Transverse colon (tissue), 3 donors: ENCODE data around the gene TCF7L2.

Source experiments
- EP300 ChIP-seq: sonication (generic); formaldehyde crosslinking; IDR thresholded peaks from one replicate; pipeline ENCODE4 v1.6.1; 2017; ENCODE audit warnings: antibody characterized with exemption, low read depth
- POLR2A ChIP-seq: fragments of 450-650 bp; IDR thresholded peaks from one replicate; pipeline ENCODE4 v1.6.1; 2016; ENCODE audit warnings: antibody characterized with exemption, mild to moderate bottlenecking, moderate library complexity
- TF ChIP-seq, protein P1 (sequence below), 5 experiments: fragments of 200-600 bp in 3 of 5; fragments of 450-650 bp in 2 of 5; sonication (generic) in 3 of 5; IDR thresholded peaks; 1 replicate in 2 of 5; 2 replicates in 3 of 5; pipeline ENCODE4 v1.5.1; 2016 to 2017; ENCODE audit warnings: antibody characterized with exemption in 5 of 5, inconsistent platforms in 3 of 5, mild to moderate bottlenecking in 2 of 5, moderate library complexity in 1 of 5

DNA sequence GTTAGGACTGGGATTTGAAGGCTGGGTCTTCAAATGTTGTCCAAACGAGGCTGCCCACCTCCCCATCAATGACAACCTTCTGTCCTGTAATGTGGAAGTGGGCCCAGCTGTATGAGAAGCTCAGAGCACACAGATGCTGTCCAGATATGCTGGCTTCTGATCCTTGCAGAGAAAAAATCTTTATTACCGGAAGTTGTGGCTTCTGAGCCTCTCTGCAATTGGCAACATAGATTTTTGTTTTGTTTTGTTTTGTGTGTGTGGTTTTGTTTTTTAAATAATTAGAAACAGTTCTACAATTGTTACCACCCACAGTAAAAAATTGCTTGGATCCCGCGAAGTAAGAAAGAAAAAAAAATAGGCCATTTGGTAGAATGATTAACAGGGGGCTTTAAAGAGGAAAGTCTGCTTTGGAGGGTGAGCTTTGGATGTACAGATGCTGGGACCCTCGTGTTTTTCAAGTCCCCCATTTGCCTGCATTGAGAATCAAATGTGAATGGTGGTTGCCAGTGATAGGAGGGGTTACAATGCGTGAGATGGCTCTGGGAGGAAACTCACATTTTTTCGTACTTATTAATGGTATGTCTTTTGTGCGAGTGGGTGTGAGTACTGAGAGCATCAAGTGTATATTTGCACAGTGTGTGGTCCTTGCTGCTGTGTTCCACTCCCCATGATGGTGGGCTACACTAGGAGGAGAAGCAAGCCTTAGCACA, 153.2 kb downstream of the TCF7L2 start:
- no peak for TF ChIP-seq EP300
- TF ChIP-seq, protein P1, sequence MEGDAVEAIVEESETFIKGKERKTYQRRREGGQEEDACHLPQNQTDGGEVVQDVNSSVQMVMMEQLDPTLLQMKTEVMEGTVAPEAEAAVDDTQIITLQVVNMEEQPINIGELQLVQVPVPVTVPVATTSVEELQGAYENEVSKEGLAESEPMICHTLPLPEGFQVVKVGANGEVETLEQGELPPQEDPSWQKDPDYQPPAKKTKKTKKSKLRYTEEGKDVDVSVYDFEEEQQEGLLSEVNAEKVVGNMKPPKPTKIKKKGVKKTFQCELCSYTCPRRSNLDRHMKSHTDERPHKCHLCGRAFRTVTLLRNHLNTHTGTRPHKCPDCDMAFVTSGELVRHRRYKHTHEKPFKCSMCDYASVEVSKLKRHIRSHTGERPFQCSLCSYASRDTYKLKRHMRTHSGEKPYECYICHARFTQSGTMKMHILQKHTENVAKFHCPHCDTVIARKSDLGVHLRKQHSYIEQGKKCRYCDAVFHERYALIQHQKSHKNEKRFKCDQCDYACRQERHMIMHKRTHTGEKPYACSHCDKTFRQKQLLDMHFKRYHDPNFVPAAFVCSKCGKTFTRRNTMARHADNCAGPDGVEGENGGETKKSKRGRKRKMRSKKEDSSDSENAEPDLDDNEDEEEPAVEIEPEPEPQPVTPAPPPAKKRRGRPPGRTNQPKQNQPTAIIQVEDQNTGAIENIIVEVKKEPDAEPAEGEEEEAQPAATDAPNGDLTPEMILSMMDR (IDR thresholded peaks at IDR 0.05), result no peak
- no peak for TF ChIP-seq POLR2A
